Measurements from ENCODE around the gene EXTL1. TPM values are rescaled to one million over a fixed set of nuclear protein-coding genes. Genes with fewer than 3 reads are reported as not detected.

The EXTL1 gene
- total and polyA plus RNA-seq, 10 of the 15 experiments (the other 5 are each of a cell fraction or from before 2014, with no cell fraction given) = not detected

DNA sequence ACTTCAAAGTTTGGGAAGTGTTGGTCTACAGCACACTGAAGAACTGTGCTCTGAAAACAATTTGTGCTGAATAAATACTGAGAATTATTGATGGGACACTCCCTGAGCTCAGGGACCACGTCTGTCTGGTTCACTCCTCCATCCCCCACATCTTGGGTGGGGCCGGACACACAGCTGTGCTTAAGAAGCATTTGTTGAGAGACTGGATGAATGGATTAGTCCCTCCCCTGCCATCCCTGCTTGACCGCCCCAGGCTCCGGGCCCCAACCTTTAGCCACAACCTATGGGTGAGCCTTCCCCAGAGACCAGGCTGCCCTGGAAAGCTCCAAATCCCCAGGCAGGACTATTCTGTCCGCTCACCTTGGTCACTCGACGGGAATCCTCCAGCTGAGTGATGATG lies 38.3 kb downstream of the EXTL1 start (continued):
- TF ChIP-seq GATAD2B (conservative IDR thresholded peaks at IDR 0.05; ENCODE audit: low read depth) (no peak), ZNF274 (IDR thresholded peaks at IDR 0.05; ENCODE audit: insufficient read depth, insufficient read length) (no peak), RB1 (IDR thresholded peaks at IDR 0.05; ENCODE audit: borderline replicate concordance) (no peak), MYB (IDR thresholded peaks at IDR 0.05; ENCODE audit: borderline replicate concordance, low read depth, low read length) (no peak), POU2F2 (IDR thresholded peaks at IDR 0.05; ENCODE audit: borderline replicate concordance, low read depth, low read length) (no peak)
- TF ChIP-seq, protein P1, sequence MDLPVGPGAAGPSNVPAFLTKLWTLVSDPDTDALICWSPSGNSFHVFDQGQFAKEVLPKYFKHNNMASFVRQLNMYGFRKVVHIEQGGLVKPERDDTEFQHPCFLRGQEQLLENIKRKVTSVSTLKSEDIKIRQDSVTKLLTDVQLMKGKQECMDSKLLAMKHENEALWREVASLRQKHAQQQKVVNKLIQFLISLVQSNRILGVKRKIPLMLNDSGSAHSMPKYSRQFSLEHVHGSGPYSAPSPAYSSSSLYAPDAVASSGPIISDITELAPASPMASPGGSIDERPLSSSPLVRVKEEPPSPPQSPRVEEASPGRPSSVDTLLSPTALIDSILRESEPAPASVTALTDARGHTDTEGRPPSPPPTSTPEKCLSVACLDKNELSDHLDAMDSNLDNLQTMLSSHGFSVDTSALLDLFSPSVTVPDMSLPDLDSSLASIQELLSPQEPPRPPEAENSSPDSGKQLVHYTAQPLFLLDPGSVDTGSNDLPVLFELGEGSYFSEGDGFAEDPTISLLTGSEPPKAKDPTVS (IDR thresholded peaks at IDR 0.05; ENCODE audit: low read depth, low read length) = no peak
- TF ChIP-seq, protein P2, sequence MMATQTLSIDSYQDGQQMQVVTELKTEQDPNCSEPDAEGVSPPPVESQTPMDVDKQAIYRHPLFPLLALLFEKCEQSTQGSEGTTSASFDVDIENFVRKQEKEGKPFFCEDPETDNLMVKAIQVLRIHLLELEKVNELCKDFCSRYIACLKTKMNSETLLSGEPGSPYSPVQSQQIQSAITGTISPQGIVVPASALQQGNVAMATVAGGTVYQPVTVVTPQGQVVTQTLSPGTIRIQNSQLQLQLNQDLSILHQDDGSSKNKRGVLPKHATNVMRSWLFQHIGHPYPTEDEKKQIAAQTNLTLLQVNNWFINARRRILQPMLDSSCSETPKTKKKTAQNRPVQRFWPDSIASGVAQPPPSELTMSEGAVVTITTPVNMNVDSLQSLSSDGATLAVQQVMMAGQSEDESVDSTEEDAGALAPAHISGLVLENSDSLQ (IDR thresholded peaks at IDR 0.05) = no peak

DNA sequence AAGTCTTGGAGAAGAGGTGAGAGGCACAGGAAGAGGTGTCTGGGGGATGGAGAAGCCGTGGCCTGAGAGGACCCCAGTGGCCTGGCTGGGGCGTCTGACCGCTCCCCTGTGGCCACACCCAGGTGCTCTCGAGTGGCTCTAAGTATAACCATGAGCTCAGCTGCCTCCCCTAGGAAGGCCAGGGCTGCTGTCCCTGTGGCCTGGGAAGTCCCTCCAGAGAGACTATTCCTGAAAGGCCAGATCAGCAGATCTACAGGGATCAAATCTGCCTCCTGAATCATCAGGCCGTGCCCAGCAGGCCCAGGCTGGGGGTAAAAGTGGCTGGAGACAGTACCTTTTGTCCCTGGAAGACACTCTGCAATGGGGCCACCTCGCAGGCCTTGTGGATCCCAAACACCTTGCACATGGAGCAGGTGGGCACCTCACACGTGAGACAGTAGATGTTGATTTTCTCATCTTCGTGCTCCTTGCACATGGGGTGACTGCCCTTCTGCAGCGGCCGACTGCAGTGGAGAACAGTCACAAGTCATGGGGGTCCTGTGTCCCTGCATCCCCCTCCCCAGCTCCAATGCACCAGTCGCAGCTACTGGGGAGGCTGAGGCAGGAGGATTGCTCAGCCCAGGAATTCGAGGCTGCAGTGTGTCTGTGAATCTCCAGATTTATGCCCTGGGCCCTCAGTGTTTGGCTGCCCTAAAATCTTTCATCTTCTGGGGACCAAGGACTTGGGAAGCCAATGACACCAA lies 39.4 kb downstream of the EXTL1 start:
- RAD21 ChIA-PET (ENCODE audit: unreplicated experiment) = no interaction called here
- no peak for FAIRE-seq
- H3K4me2 ChIP-seq (ENCODE audit: control insufficient read depth, insufficient read depth) = no peak overlapping the region
- TF ChIP-seq BACH1 (IDR thresholded peaks at IDR 0.05; ENCODE audit: borderline replicate concordance) (no peak), TARDBP (IDR thresholded peaks at IDR 0.05; ENCODE audit: borderline replicate concordance) (no peak), BRCA1 (IDR thresholded peaks at IDR 0.05; ENCODE audit: low read depth, low read length) (no peak), HDGF (IDR thresholded peaks at IDR 0.05) (no peak), POLR2AphosphoS5 (IDR thresholded peaks at IDR 0.05; ENCODE audit: low read length) (no peak), LARP7 (IDR thresholded peaks at IDR 0.05) (no peak), TAF1 (IDR thresholded peaks at IDR 0.05; ENCODE audit: borderline replicate concordance, low read depth, low read length) (no peak), ZNF384 (IDR thresholded peaks at IDR 0.05; ENCODE audit: borderline replicate concordance, low read depth, low read length) (no peak)
- TF ChIP-seq, protein P3, sequence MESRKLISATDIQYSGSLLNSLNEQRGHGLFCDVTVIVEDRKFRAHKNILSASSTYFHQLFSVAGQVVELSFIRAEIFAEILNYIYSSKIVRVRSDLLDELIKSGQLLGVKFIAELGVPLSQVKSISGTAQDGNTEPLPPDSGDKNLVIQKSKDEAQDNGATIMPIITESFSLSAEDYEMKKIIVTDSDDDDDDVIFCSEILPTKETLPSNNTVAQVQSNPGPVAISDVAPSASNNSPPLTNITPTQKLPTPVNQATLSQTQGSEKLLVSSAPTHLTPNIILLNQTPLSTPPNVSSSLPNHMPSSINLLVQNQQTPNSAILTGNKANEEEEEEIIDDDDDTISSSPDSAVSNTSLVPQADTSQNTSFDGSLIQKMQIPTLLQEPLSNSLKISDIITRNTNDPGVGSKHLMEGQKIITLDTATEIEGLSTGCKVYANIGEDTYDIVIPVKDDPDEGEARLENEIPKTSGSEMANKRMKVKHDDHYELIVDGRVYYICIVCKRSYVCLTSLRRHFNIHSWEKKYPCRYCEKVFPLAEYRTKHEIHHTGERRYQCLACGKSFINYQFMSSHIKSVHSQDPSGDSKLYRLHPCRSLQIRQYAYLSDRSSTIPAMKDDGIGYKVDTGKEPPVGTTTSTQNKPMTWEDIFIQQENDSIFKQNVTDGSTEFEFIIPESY (IDR thresholded peaks at IDR 0.05) = no peak

More for the DNA sequence above, 39.4 kb downstream of the EXTL1 start:
- H3K9ac ChIP-seq (ENCODE audit: control insufficient read depth, insufficient read depth, low read length) = no peak overlapping the region
- no peaks in the 10 kb centered on the region for H3K36me3 ChIP-seq (ENCODE audit: control insufficient read depth in 2 of 2, insufficient read depth in 2 of 2, low read length in 1 of 2)
- intact Hi-C loops (cut with micrococcal nuclease; ENCODE audit: unreplicated experiment) = no loop called here
- ATAC-seq = no peak
- DNase-seq (ENCODE audit: low read depth, low spot score) = no peak
- no peaks in the 10 kb centered on the region for H3K4me1 ChIP-seq (ENCODE audit: control insufficient read depth, insufficient read depth, low read length)
- SMC1A ChIA-PET (ENCODE audit: uncharacterized antibody, unreplicated experiment) = no interaction called here
- WGBS (ENCODE audit: insufficient coverage, insufficient replicate concordance, low lambda C conversion rate, missing lambda C conversion rate) = 21% methylated on average over 12 of the region's 12 CpGs
- H3K9me3 ChIP-seq (replicated peaks; ENCODE audit: control insufficient read depth, insufficient read depth, low read length) = no peaks in the 10 kb centered on the region
- no peak overlapping the region for H3K4me3 ChIP-seq
- no peaks in the 10 kb centered on the region for H4K20me1 ChIP-seq (ENCODE audit: control insufficient read depth, insufficient read depth)
- no TSS peak for BruUV-seq (replicated peaks)
- H2AFZ ChIP-seq (ENCODE audit: control insufficient read depth, low read depth, low read length) = no peak overlapping the region
- POLR2A ChIA-PET = no interaction called here
- CTCF ChIA-PET = no interaction called here
- no peak overlapping the region for H3K27ac ChIP-seq (ENCODE audit: control insufficient read depth, insufficient read depth)
- H3K27me3 ChIP-seq (replicated peaks in 1 of 2; ENCODE audit: control insufficient read depth in 2 of 2, insufficient read depth in 2 of 2, low read length in 1 of 2) = peaks cover 0 to 2% of the 10 kb centered on the region in 2 experiments; a peak in 3 of 4 replicates
- in situ Hi-C loops (cut with MboI) = no loop called here
- no peaks in the 10 kb centered on the region for H3K79me2 ChIP-seq (ENCODE audit: control insufficient read depth, insufficient read depth, low read length)

Measured in GM12878 (cell line).